HepG2 (cell line): Measurements from ENCODE around the gene GFRAL. TPM values are rescaled to one million over a fixed set of nuclear protein-coding genes. Genes with fewer than 3 reads are reported as not detected.

ENCODE experiments used
- ATAC-seq: fragments of 200-7000 bp; cut with Tn5 transposase; 3 replicates; pipeline ENCODE4 v1.9.1; 2020; ENCODE audit warnings: mild to moderate bottlenecking, moderate library complexity
- BruUV-seq: library from RNA; stranded (reverse); fragments of 400-500 nt; replicated peaks from 2 replicates; lab custom pipeline; 2021; lab: Mats Ljungman, UMichigan
- CTCF ChIA-PET: fragments of 300-600 bp; formaldehyde crosslinking; extraction: SDS; loops from one replicate; lab custom pipeline; 2021; ENCODE audit warnings: low total read pairs, inconsistent platforms, low intra/inter-chr PET ratio; lab: Yijun Ruan, JAX
- POLR2A ChIA-PET: fragments of 350-600 bp; sonication (Branson Sonifier 250); formaldehyde crosslinking; loops from one replicate; lab custom pipeline; 2020; ENCODE audit warnings: antibody characterized with exemption, inconsistent platforms; lab: Yijun Ruan, JAX
- DNase-seq: peaks from one replicate; pipeline ENCODE4 v3.0.0-alpha.2; 2015; ENCODE audit warnings: low spot score
- FAIRE-seq: peaks from 3 replicates; lab custom pipeline; 2011; peaks lifted over from hg19 to GRCh38; lab: Jason Lieb, UNC
- H2AFZ ChIP-seq: one replicate; pipeline ENCODE4 v1.6.1; 2011; ENCODE audit warnings: low read length, inconsistent platforms
- H3K27ac ChIP-seq: fragments of 300-600 bp; 3 replicates; pipeline ENCODE4 v1.8.0; 2011; ENCODE audit warnings: mixed run types, mild to moderate bottlenecking, mixed read lengths, low read length, inconsistent platforms; ENCODE audit not compliant: insufficient read depth; ENCODE audit errors: extremely low read length
- H3K27me3 ChIP-seq, 2 experiments: fragments of 200-600 bp in 1 of 2; 2 replicates in 1 of 2; 3 replicates in 1 of 2; pipeline versions ENCODE4 v1.6.0 to v1.8.0; 2011; ENCODE audit warnings: low read length in 2 of 2, mild to moderate bottlenecking in 2 of 2, moderate library complexity in 2 of 2, inconsistent platforms in 1 of 2; ENCODE audit not compliant: insufficient read depth in 2 of 2, control insufficient read depth in 1 of 2
- H3K36me3 ChIP-seq, 2 experiments: fragments of 200-600 bp in 1 of 2; replicated peaks in 1 of 2; 2 replicates in 1 of 2; 3 replicates in 1 of 2; pipeline versions ENCODE4 v1.5.1 to v1.8.0; 2011; ENCODE audit warnings: low read length in 2 of 2, inconsistent platforms in 1 of 2; ENCODE audit not compliant: insufficient read depth in 2 of 2, control insufficient read depth in 1 of 2
- H3K4me1 ChIP-seq: 2 replicates; pipeline ENCODE4 v1.5.1; 2012; ENCODE audit warnings: low read length, inconsistent platforms; ENCODE audit not compliant: insufficient read depth
- H3K4me2 ChIP-seq: 2 replicates; pipeline ENCODE4 v1.6.0; 2011; ENCODE audit warnings: low read depth, low read length, inconsistent platforms
- H3K4me3 ChIP-seq, 3 experiments: fragments of 200-600 bp in 1 of 3; sonication (generic), shearing (Covaris generic) in 1 of 3; replicated peaks in 1 of 3; 2 replicates each; pipeline ENCODE4 v1.5.1; 2011 to 2016; ENCODE audit warnings: low read length in 3 of 3, inconsistent platforms in 2 of 3, low read depth in 2 of 3, mild to moderate bottlenecking in 2 of 3, control low read depth in 1 of 3, mixed read lengths in 1 of 3; ENCODE audit not compliant: insufficient read depth in 1 of 3
- H3K79me2 ChIP-seq: one replicate; pipeline ENCODE4 v1.6.1; 2011; ENCODE audit warnings: low read length, inconsistent platforms; ENCODE audit not compliant: insufficient read depth
- H3K9ac ChIP-seq: 2 replicates; pipeline ENCODE4 v1.6.0; 2011; ENCODE audit warnings: mild to moderate bottlenecking, low read depth, low read length, inconsistent platforms; ENCODE audit not compliant: insufficient read depth
- H3K9me3 ChIP-seq: 2 replicates; pipeline ENCODE4 v1.5.1; 2012; ENCODE audit warnings: mild to moderate bottlenecking, low read length
- H4K20me1 ChIP-seq: 2 replicates; pipeline ENCODE4 v1.6.0; 2011; ENCODE audit warnings: inconsistent platforms, mild to moderate bottlenecking, low read length, moderate library complexity; ENCODE audit not compliant: insufficient read depth
- AGO2 ChIP-seq: fragments of 200-400 bp; formaldehyde crosslinking; optimal IDR thresholded peaks from 2 replicates; pipeline ENCODE3; 2017; ENCODE audit warnings: mild to moderate bottlenecking, low read depth, low read length, moderate library complexity
- FOXO4 ChIP-seq: sonication (generic); formaldehyde crosslinking; conservative IDR thresholded peaks from 2 replicates; pipeline ENCODE4 v1.8.1; 2023; ENCODE audit warnings: missing genetic modification reagents
- IRF1 ChIP-seq: sonication (generic); formaldehyde crosslinking; IDR thresholded peaks from 2 replicates; pipeline ENCODE4 v1.4.0; 2020; ENCODE audit warnings: low read depth, mild to moderate bottlenecking, missing genetic modification reagents
- POGZ ChIP-seq: sonication (generic); formaldehyde crosslinking; IDR thresholded peaks from 2 replicates; pipeline ENCODE4 v1.4.0; 2020; ENCODE audit warnings: mild to moderate bottlenecking, missing genetic modification reagents
- TP53 ChIP-seq: sonication (generic); formaldehyde crosslinking; conservative IDR thresholded peaks from 2 replicates; pipeline ENCODE4 v1.4.0; 2020; ENCODE audit warnings: missing genetic modification reagents
- ZHX1 ChIP-seq: sonication (generic); formaldehyde crosslinking; IDR thresholded peaks from 2 replicates; pipeline ENCODE4 v1.8.1; 2022; ENCODE audit warnings: low read depth, mild to moderate bottlenecking, missing genetic modification reagents
- ZNF546 ChIP-seq: sonication (generic); formaldehyde crosslinking; conservative IDR thresholded peaks from 2 replicates; pipeline ENCODE4 v1.8.1; 2023; ENCODE audit warnings: mild to moderate bottlenecking, missing genetic modification reagents
- ZNF619 ChIP-seq: sonication (generic); formaldehyde crosslinking; IDR thresholded peaks from 2 replicates; pipeline ENCODE4 v1.4.0; 2020; ENCODE audit warnings: mild to moderate bottlenecking, missing genetic modification reagents
- ZNF800 ChIP-seq: sonication (generic); formaldehyde crosslinking; IDR thresholded peaks from 2 replicates; pipeline ENCODE4 v1.4.0; 2020; ENCODE audit warnings: missing genetic modification reagents
- WGBS: methylation state at CpG from one replicate; pipeline ENCODE4 v1.1.6; 2017; ENCODE audit warnings: low lambda C conversion rate; 5-methylcytosine and 5-hydroxymethylcytosine counted together
- in situ Hi-C: cut with HindIII; loops from 2 replicates; pipeline ENCODE4 v1.10.0; 2017; ENCODE audit warnings: low pct_unique_long_range_greater_than_20kb; ENCODE audit not compliant: extremely low pct_ligation_motif_present
- intact Hi-C: fragments of 100-400 bp; cut with micrococcal nuclease; formaldehyde crosslinking; loops from one replicate; pipeline ENCODE4 v1.10.0; 2022; ENCODE audit not compliant: unreplicated experiment
- polyA plus RNA-seq, 8 experiments: library from polyadenylated mRNA; depleted of rRNA in 3 of 8; stranded (reverse) in 7 of 8; unstranded in 1 of 8; fragments of >200 nt; fragmentation: Illumina TruSeq in 4 of 8; extraction: Trizol in 4 of 8; gene quantifications; 2 replicates each; pipeline versions ENCODE4 v1.2.1 to v1.2.3, GENCODE V29; 2011 to 2016; ENCODE audit warnings: low read depth in 4 of 8, missing spikeins in 1 of 8, mixed read lengths in 1 of 8; ENCODE audit not compliant: insufficient read depth in 1 of 8
- total RNA-seq, 5 experiments: library from RNA; depleted of rRNA; stranded (reverse); fragments of >200 nt; fragmentation: Illumina TruSeq; extraction: Trizol; gene quantifications; 2 replicates each; pipeline ENCODE4 v1.2.3, GENCODE V29; 2016; ENCODE audit warnings: low read depth in 1 of 5

GFRAL gene
- total and polyA plus RNA-seq, 2 of the 13 experiments (the other 11 are each of a cell fraction or from before 2014, with no cell fraction given): not detected

GRCh38 chr6:55395871-55396270 is 68.6 kb downstream of the GFRAL start:
- Histone ChIP-seq H3K4me1 (no peaks in the 10 kb centered on the region), H4K20me1 (no peaks in the 10 kb centered on the region), H3K9ac (no peak overlapping the region), H3K79me2 (no peaks in the 10 kb centered on the region), H3K27me3 (no peaks in the 10 kb centered on the region; a peak in 1 of 5 replicates), H2AFZ (no peak overlapping the region), H3K4me3 (no peak overlapping the region), H3K9me3 (no peaks in the 10 kb centered on the region), H3K27ac (no peak overlapping the region), H3K4me2 (no peak overlapping the region), H3K36me3 (no peaks in the 10 kb centered on the region)
- BruUV-seq: no TSS peak
- TF ChIP-seq POGZ (CRISPR knock-in tag): no peak
- no peak for TF ChIP-seq ZNF800 (CRISPR knock-in tag)
- intact Hi-C loops (no loop called here), in situ Hi-C loops (no loop called here)
- ATAC-seq (no peak), FAIRE-seq (no peak), DNase-seq (no peak)
- ChIA-PET CTCF (no interaction called here), POLR2A (no interaction called here)
- 19% methylated on average over 3 of the region's 3 CpGs for WGBS

- intact Hi-C loops: no loop called here
- FAIRE-seq (no peak), ATAC-seq (no peak), DNase-seq (no peak)
- no peaks in the 10 kb centered on the region for H4K20me1 ChIP-seq
- POLR2A ChIA-PET: no interaction called here
- WGBS: 7% methylated on average over 3 of the region's 3 CpGs
- no TSS peak for BruUV-seq
- H3K4me3 ChIP-seq: no peak overlapping the region
- no peaks in the 10 kb centered on the region for H3K4me1 ChIP-seq
- H2AFZ ChIP-seq: no peak overlapping the region
- H3K9ac ChIP-seq: no peak overlapping the region
- H3K36me3 ChIP-seq: no peaks in the 10 kb centered on the region
- CTCF ChIA-PET: no interaction called here
- no peaks in the 10 kb centered on the region for H3K79me2 ChIP-seq
- no peaks in the 10 kb centered on the region for H3K9me3 ChIP-seq
- H3K27me3 ChIP-seq: no peaks in the 10 kb centered on the region
- no peak overlapping the region for H3K4me2 ChIP-seq
- in situ Hi-C loops: no loop called here
- H3K27ac ChIP-seq: no peak overlapping the region
- TF ChIP-seq ZNF546: no peak
- no peak for TF ChIP-seq ZNF619 (CRISPR knock-in tag)
- no peak for TF ChIP-seq IRF1 (CRISPR knock-in tag)
- no peak for TF ChIP-seq FOXO4 (CRISPR knock-in tag)
- TF ChIP-seq AGO2: no peak
- no peak for TF ChIP-seq ZHX1 (CRISPR knock-in tag)
- TF ChIP-seq TP53 (CRISPR knock-in tag): no peak
Measured at GRCh38 chr6:55397986-55398385, 70.7 kb downstream of the GFRAL start.
